Measurements from ENCODE around the gene LTBP1. TPM values are rescaled to one million over a fixed set of nuclear protein-coding genes. Genes with fewer than 3 reads are reported as not detected.
"Not testable (repeated sequence)": the region's sequence is repeated elsewhere in the genome, so short reads cannot be mapped to it uniquely, and the experiment has no call there.

Gene LTBP1
- total RNA-seq, 1 donor from 2014 or later = 22.1 TPM

- no peak for DNase-seq (ENCODE audit: low read depth in 2 of 2)
These were observed 475.1 kb downstream of the LTBP1 start for GRCh38 chr2:33421820-33422219.

GRCh38 chr2:33425161-33425560, 478.4 kb downstream of the LTBP1 start:
- no peak for DNase-seq (ENCODE audit: low read depth in 2 of 2)

- peak in 1 of 2 donors; percentile 83 for DNase-seq (ENCODE audit: low read depth in 2 of 2)
These were observed 478.9 kb downstream of the LTBP1 start for GRCh38 chr2:33425586-33426031.

GRCh38 chr2:33426666-33427231, 480.0 kb downstream of the LTBP1 start:
- DNase-seq (ENCODE audit: low read depth in 2 of 2) = peak; percentile 64 to 78

GRCh38 chr2:33430077-33430476, 483.3 kb downstream of the LTBP1 start:
- no peak for DNase-seq (ENCODE audit: low read depth in 2 of 2)

GRCh38 chr2:33430856-33431255, 484.1 kb downstream of the LTBP1 start:
- DNase-seq (ENCODE audit: low read depth in 2 of 2) = no peak

- DNase-seq (ENCODE audit: low read depth in 2 of 2) = no peak
These were observed 486.1 kb downstream of the LTBP1 start for GRCh38 chr2:33432871-33433270.

- peak in 1 of 2 donors; percentile 63 for DNase-seq (ENCODE audit: low read depth in 2 of 2)
These were observed 486.8 kb downstream of the LTBP1 start for GRCh38 chr2:33433279-33434235.

GRCh38 chr2:33435518-33435917, 488.8 kb downstream of the LTBP1 start:
- no peak for DNase-seq (ENCODE audit: low read depth in 2 of 2)

- peak; percentile 82 to 93 for DNase-seq (ENCODE audit: low read depth in 2 of 2)
These were observed 489.3 kb downstream of the LTBP1 start for GRCh38 chr2:33436083-33436482.

GRCh38 chr2:33437297-33437696, 490.5 kb downstream of the LTBP1 start:
- peak in 1 of 2 donors; percentile 65 for DNase-seq (ENCODE audit: low read depth in 2 of 2)

GRCh38 chr2:33437815-33438214, 491.1 kb downstream of the LTBP1 start:
- no peak for DNase-seq (ENCODE audit: low read depth in 2 of 2)

GRCh38 chr2:33441235-33441810, 494.6 kb downstream of the LTBP1 start:
- peak; percentile 78 to 86 for DNase-seq (ENCODE audit: low read depth in 2 of 2)

GRCh38 chr2:33442052-33442451, 495.3 kb downstream of the LTBP1 start:
- DNase-seq (ENCODE audit: low read depth in 2 of 2) = not testable (repeated sequence)

- peak; percentile 92 to 94 for DNase-seq (ENCODE audit: low read depth in 2 of 2)
These were observed 495.9 kb downstream of the LTBP1 start for GRCh38 chr2:33442528-33443079.

- DNase-seq (ENCODE audit: low read depth in 2 of 2) = no peak
These were observed 496.6 kb downstream of the LTBP1 start for GRCh38 chr2:33443274-33443829.

GRCh38 chr2:33444967-33445366, 498.2 kb downstream of the LTBP1 start:
- DNase-seq (ENCODE audit: low read depth in 2 of 2) = no peak

GRCh38 chr2:33448220-33448899, 501.6 kb downstream of the LTBP1 start:
- no peak for DNase-seq (ENCODE audit: low read depth in 2 of 2)
